H9 (cell line): ENCODE results near the gene SDF2L1. TPM values are rescaled to one million over a fixed set of nuclear protein-coding genes. Genes with fewer than 3 reads are reported as not detected.
A peak's percentile ranks its signal among the peaks of the same experiment; 100 is the strongest.

Experiments
- DNase-seq: peaks from one replicate; pipeline ENCODE4 v3.0.0-alpha.2; 2017
- H2AFZ ChIP-seq: one replicate; pipeline ENCODE4 v1.6.1; 2013; ENCODE audit warnings: mild to moderate bottlenecking, low read length, control low read depth, moderate library complexity
- H2AK5ac ChIP-seq: 2 replicates; pipeline ENCODE4 v1.6.1; 2013; ENCODE audit warnings: low read length, control low read depth, mixed read lengths; ENCODE audit not compliant: insufficient read length
- H2BK120ac ChIP-seq: one replicate; pipeline ENCODE4 v1.6.1; 2013; ENCODE audit warnings: low read depth, mild to moderate bottlenecking, low read length, control low read depth, inconsistent platforms; ENCODE audit not compliant: poor library complexity, severe bottlenecking
- H2BK12ac ChIP-seq: 2 replicates; pipeline ENCODE4 v1.6.1; 2013; ENCODE audit warnings: low read length, control low read depth, mixed read lengths, low read depth; ENCODE audit not compliant: insufficient read length
- H2BK15ac ChIP-seq: 2 replicates; pipeline ENCODE4 v1.6.1; 2013; ENCODE audit warnings: low read depth, low read length, control low read depth
- H2BK20ac ChIP-seq: one replicate; pipeline ENCODE4 v1.6.1; 2013; ENCODE audit warnings: low read depth, mild to moderate bottlenecking, low read length, control low read depth, inconsistent platforms; ENCODE audit not compliant: poor library complexity, severe bottlenecking
- H2BK5ac ChIP-seq: 2 replicates; pipeline ENCODE4 v1.6.1; 2013; ENCODE audit warnings: low read length, control low read depth, mixed read lengths; ENCODE audit not compliant: insufficient read length
- H3K14ac ChIP-seq: 2 replicates; pipeline ENCODE4 v1.6.1; 2013; ENCODE audit warnings: low read length, control low read depth; ENCODE audit not compliant: insufficient read depth
- H3K18ac ChIP-seq: 2 replicates; pipeline ENCODE4 v1.6.1; 2013; ENCODE audit warnings: low read depth, mild to moderate bottlenecking, mixed read lengths, low read length, control low read depth; ENCODE audit not compliant: insufficient read length
- H3K23ac ChIP-seq: 2 replicates; pipeline ENCODE4 v1.6.1; 2013; ENCODE audit warnings: low read length, control low read depth, mixed read lengths, low read depth; ENCODE audit not compliant: insufficient read length
- H3K23me2 ChIP-seq: 2 replicates; pipeline ENCODE4 v1.6.1; 2013; ENCODE audit warnings: low read depth, mild to moderate bottlenecking, mixed read lengths, low read length, control low read depth; ENCODE audit not compliant: insufficient read length, poor library complexity, severe bottlenecking
- H3K27ac ChIP-seq: 2 replicates; pipeline ENCODE4 v1.5.1; 2013; ENCODE audit warnings: low read length, control low read depth, mixed read lengths, low read depth; ENCODE audit not compliant: insufficient read length
- H3K27me3 ChIP-seq: 2 replicates; pipeline ENCODE4 v1.6.1; 2013; ENCODE audit warnings: low read length, control low read depth, inconsistent platforms; ENCODE audit not compliant: insufficient read depth
- H3K4ac ChIP-seq: 2 replicates; pipeline ENCODE4 v1.6.1; 2013; ENCODE audit warnings: low read depth, mild to moderate bottlenecking, control low read depth, inconsistent platforms, low read length, moderate library complexity
- H3K4me1 ChIP-seq: 2 replicates; pipeline ENCODE4 v1.6.1; 2013; ENCODE audit warnings: low read length, control low read depth, inconsistent platforms; ENCODE audit not compliant: insufficient read depth
- H3K4me2 ChIP-seq: 2 replicates; pipeline ENCODE4 v1.6.1; 2013; ENCODE audit warnings: low read length, control low read depth, mixed read lengths; ENCODE audit not compliant: insufficient read length, insufficient read depth
- H3K56ac ChIP-seq: 2 replicates; pipeline ENCODE4 v1.6.1; 2013; ENCODE audit warnings: low read depth, mild to moderate bottlenecking, mixed read lengths, low read length, control low read depth; ENCODE audit not compliant: insufficient read length
- H3K79me1 ChIP-seq: 2 replicates; pipeline ENCODE4 v1.6.1; 2013; ENCODE audit warnings: low read depth, mild to moderate bottlenecking, moderate library complexity, low read length, control low read depth, inconsistent platforms; ENCODE audit not compliant: insufficient read depth, poor library complexity, severe bottlenecking
- H3K79me2 ChIP-seq: 2 replicates; pipeline ENCODE4 v1.6.1; 2013; ENCODE audit warnings: low read length, control low read depth, inconsistent platforms; ENCODE audit not compliant: insufficient read depth
- H3K9ac ChIP-seq: 2 replicates; pipeline ENCODE4 v1.6.1; 2013; ENCODE audit warnings: low read length, control low read depth, mixed read lengths; ENCODE audit not compliant: insufficient read length; ENCODE audit errors: extremely low read depth
- H3K9me3 ChIP-seq: one replicate; pipeline ENCODE4 v1.6.1; 2013; ENCODE audit warnings: low read depth, low read length, inconsistent platforms; ENCODE audit not compliant: control insufficient read depth
- H3T11ph ChIP-seq: one replicate; pipeline ENCODE4 v1.6.1; 2013; ENCODE audit warnings: mild to moderate bottlenecking, low read length, control low read depth, inconsistent platforms
- H4K20me1 ChIP-seq: one replicate; pipeline ENCODE4 v1.6.1; 2013; ENCODE audit not compliant: control insufficient read depth, insufficient read length, insufficient read depth
- H4K5ac ChIP-seq: 2 replicates; pipeline ENCODE4 v1.6.1; 2013; ENCODE audit warnings: low read depth, mild to moderate bottlenecking, mixed read lengths, low read length, control low read depth; ENCODE audit not compliant: insufficient read length
- H4K8ac ChIP-seq: replicated peaks from 2 replicates; pipeline ENCODE4 v1.6.1; 2013; ENCODE audit warnings: low read length, control low read depth, mixed read lengths, low read depth; ENCODE audit not compliant: insufficient read length
- H4K91ac ChIP-seq: 2 replicates; pipeline ENCODE4 v1.6.1; 2013; ENCODE audit warnings: low read depth, mild to moderate bottlenecking, moderate library complexity, mixed read lengths, low read length, control low read depth; ENCODE audit not compliant: insufficient read length
- H3K27ac Mint-ChIP-seq, 3 experiments: 2 replicates in 2 of 3; 3 replicates in 1 of 3; pipeline ENCODE4 v1.8.0; 2020 to 2021; ENCODE audit warnings: mixed read lengths in 3 of 3, mild to moderate bottlenecking in 1 of 3, moderate library complexity in 1 of 3
- H3K27me3 Mint-ChIP-seq: 2 replicates; pipeline ENCODE4 v1.8.0; 2021; ENCODE audit warnings: low read depth, mild to moderate bottlenecking, moderate library complexity, mixed read lengths
- H3K36me3 Mint-ChIP-seq, 3 experiments: 2 replicates in 2 of 3; 3 replicates in 1 of 3; pipeline ENCODE4 v1.8.0; 2020 to 2021; ENCODE audit warnings: low read depth in 3 of 3, mixed read lengths in 3 of 3; ENCODE audit not compliant: insufficient read depth in 1 of 3
- H3K4me1 Mint-ChIP-seq, 2 experiments: 2 replicates each; pipeline ENCODE4 v1.8.0; 2020; ENCODE audit warnings: mixed read lengths in 2 of 2
- H3K4me3 Mint-ChIP-seq, 2 experiments: 2 replicates in 1 of 2; 3 replicates in 1 of 2; pipeline ENCODE4 v1.8.0; 2020 to 2021; ENCODE audit warnings: mild to moderate bottlenecking in 2 of 2, mixed read lengths in 2 of 2, moderate library complexity in 1 of 2
- H3K9me3 Mint-ChIP-seq, 2 experiments: 2 replicates in 1 of 2; 3 replicates in 1 of 2; pipeline ENCODE4 v1.8.0; 2020; ENCODE audit warnings: mild to moderate bottlenecking in 2 of 2, mixed read lengths in 2 of 2, moderate library complexity in 1 of 2
- WGBS: extraction: QIAGEN DNeasy Blood & Tissue Kit; methylation state at CpG from one replicate; pipeline ENCODE4 v1.1.7; 2013; ENCODE audit warnings: missing lambda C conversion rate, low lambda C conversion rate, mixed read lengths; ENCODE audit not compliant: insufficient read length; ENCODE audit errors: extremely low coverage; 5-methylcytosine and 5-hydroxymethylcytosine counted together
- total RNA-seq: library from RNA; stranded (reverse); gene quantifications from 2 replicates; pipeline ENCODE4 v1.2.1, GENCODE V29; 2021
- TF ChIP-seq, protein P1 (sequence below): fragments of 200-600 bp; sonication (generic); conservative IDR thresholded peaks from 3 replicates; pipeline ENCODE4 v1.8.0; 2021; ENCODE audit warnings: antibody characterized with exemption, mild to moderate bottlenecking

Gene SDF2L1
- total RNA-seq, 1 experiment from 2014 or later = 36.0 TPM

DNA sequence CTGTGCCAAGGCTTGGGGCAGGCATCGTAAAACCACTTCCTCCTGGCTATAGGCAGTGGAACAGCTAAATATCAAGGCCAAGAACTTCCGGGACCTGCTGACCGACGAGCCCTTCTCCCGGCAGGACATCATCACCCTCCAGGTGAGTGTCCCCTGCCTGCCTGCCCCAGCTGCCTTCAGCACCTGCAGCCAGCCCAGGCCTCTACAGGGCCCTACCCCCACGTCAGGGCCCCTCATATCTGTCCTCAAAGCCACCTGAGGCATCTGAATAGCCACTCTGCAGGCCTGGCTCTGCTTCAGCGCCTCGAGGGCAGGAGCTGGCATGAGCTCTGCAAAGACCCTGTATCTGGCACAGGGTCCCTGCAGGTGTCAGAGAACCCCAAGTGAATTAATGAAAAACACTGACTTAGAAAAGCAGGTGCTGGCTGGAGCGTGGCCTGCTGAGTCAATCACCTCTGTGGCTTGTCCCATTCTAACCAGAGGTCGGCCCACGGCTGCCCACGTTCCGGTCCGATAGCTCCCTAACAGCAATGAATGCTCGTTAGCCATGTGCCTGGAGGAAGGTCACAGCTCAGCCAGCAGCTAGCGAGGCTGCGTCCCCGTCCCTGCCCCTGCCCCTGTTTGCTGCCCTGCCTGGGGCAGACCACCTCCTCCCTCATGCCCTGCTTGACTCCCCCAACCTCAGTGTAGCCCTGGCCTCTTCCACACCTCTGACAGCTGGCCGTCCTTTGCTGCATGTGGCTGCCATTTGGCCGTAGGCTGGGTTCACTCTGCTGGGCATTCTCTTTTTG is 40.5 kb downstream of the SDF2L1 start:
- H2BK5ac ChIP-seq = no peak overlapping the region
- Mint-ChIP-seq H3K27me3 (no peaks in the 10 kb centered on the region), H3K9me3 (peaks cover 3 to 6% of the 10 kb centered on the region in 2 experiments; a peak in 1 of 5 replicates), H3K36me3 (peaks cover 18 to 35% (median 26%) of the 10 kb centered on the region in 3 experiments), H3K4me3 (no peak overlapping the region), H3K27ac (peak overlapping the region in 2 of 3 experiments; percentile 40 to 44; a peak in 1 of 7 replicates), H3K4me1 (0 out of 4 replicates have a peak, but pooled peaks cover 0 to 1% of the 10 kb centered on the region in 2 experiments)
- no peak overlapping the region for H2AFZ ChIP-seq
- no peak overlapping the region for H4K91ac ChIP-seq
- H3K79me1 ChIP-seq = no peaks in the 10 kb centered on the region
- H3K9ac ChIP-seq = no peak overlapping the region
- H2BK15ac ChIP-seq = no peak overlapping the region
- H3K23ac ChIP-seq = no peak overlapping the region
- no peaks in the 10 kb centered on the region for H4K20me1 ChIP-seq
- no peak overlapping the region for H3K4me2 ChIP-seq
- DNase-seq = no peak
- H3K27me3 ChIP-seq = no peaks in the 10 kb centered on the region
- H3K14ac ChIP-seq = no peak overlapping the region
- no peak overlapping the region for H3K18ac ChIP-seq
- H4K5ac ChIP-seq = no peak overlapping the region
- H3T11ph ChIP-seq = no peak overlapping the region
- H3K56ac ChIP-seq = no peak overlapping the region
- H3K27ac ChIP-seq = no peak overlapping the region
- TF ChIP-seq, protein P1, sequence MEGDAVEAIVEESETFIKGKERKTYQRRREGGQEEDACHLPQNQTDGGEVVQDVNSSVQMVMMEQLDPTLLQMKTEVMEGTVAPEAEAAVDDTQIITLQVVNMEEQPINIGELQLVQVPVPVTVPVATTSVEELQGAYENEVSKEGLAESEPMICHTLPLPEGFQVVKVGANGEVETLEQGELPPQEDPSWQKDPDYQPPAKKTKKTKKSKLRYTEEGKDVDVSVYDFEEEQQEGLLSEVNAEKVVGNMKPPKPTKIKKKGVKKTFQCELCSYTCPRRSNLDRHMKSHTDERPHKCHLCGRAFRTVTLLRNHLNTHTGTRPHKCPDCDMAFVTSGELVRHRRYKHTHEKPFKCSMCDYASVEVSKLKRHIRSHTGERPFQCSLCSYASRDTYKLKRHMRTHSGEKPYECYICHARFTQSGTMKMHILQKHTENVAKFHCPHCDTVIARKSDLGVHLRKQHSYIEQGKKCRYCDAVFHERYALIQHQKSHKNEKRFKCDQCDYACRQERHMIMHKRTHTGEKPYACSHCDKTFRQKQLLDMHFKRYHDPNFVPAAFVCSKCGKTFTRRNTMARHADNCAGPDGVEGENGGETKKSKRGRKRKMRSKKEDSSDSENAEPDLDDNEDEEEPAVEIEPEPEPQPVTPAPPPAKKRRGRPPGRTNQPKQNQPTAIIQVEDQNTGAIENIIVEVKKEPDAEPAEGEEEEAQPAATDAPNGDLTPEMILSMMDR = no peak
- H2BK12ac ChIP-seq = no peak overlapping the region
- no peak overlapping the region for H4K8ac ChIP-seq
- H2BK20ac ChIP-seq = no peak overlapping the region
- H2AK5ac ChIP-seq = no peak overlapping the region
- no peaks in the 10 kb centered on the region for H3K4me1 ChIP-seq
- no peaks in the 10 kb centered on the region for H3K9me3 ChIP-seq
- no peaks in the 10 kb centered on the region for H3K79me2 ChIP-seq
- no peak overlapping the region for H3K4ac ChIP-seq
- H2BK120ac ChIP-seq = no peak overlapping the region
- WGBS = no CpG with 5 or more reads among the region's 20 CpGs
- no peaks in the 10 kb centered on the region for H3K23me2 ChIP-seq
